CD8-positive, alpha-beta memory T cell (primary cell): ENCODE measurements around the gene AKAP13. TPM values are rescaled to one million over a fixed set of nuclear protein-coding genes. Genes with fewer than 3 reads are reported as not detected.

Experiments used
- CTCF ChIA-PET: fragments of 350-600 bp; sonication (Branson Sonifier 250); formaldehyde crosslinking; loops from one replicate; lab custom pipeline; 2021; ENCODE audit warnings: antibody characterized with exemption; lab: Charles Lee
- POLR2A ChIA-PET: fragments of 350-600 bp; sonication (Branson Sonifier 250); formaldehyde crosslinking; loops from one replicate; lab custom pipeline; 2021; ENCODE audit warnings: antibody characterized with exemption; lab: Charles Lee
- DNase-seq, 5 donors: peaks; one replicate each; pipeline versions ENCODE4 v3.0.0 to v3.0.0-alpha.2; 2020 to 2022; ENCODE audit warnings: mixed read lengths in 1 of 5
- H3K27ac ChIP-seq: one replicate; pipeline ENCODE4 v1.7.0; 2013; ENCODE audit warnings: low read depth, mild to moderate bottlenecking, low read length, moderate library complexity
- H3K27me3 ChIP-seq: 2 replicates; pipeline ENCODE4 v1.7.0; 2013; ENCODE audit warnings: low read length, mild to moderate bottlenecking; ENCODE audit not compliant: insufficient read depth, poor library complexity, severe bottlenecking
- H3K36me3 ChIP-seq: 2 replicates; pipeline ENCODE4 v1.7.0; 2013; ENCODE audit warnings: mild to moderate bottlenecking, low read length, moderate library complexity; ENCODE audit not compliant: insufficient read depth
- H3K4me1 ChIP-seq: 2 replicates; pipeline ENCODE4 v1.7.0; 2013; ENCODE audit warnings: mild to moderate bottlenecking, low read length, moderate library complexity; ENCODE audit not compliant: insufficient read depth
- H3K4me3 ChIP-seq: 2 replicates; pipeline ENCODE4 v1.7.0; 2013; ENCODE audit warnings: mild to moderate bottlenecking, low read length
- H3K9me3 ChIP-seq: 2 replicates; pipeline ENCODE4 v1.7.0; 2013; ENCODE audit warnings: mild to moderate bottlenecking, low read length
- H3K27ac Mint-ChIP-seq, 8 donors: one replicate each; pipeline ENCODE4 v1.8.0; 2020 to 2021; ENCODE audit warnings: mixed read lengths in 8 of 8, mild to moderate bottlenecking in 6 of 8, inconsistent platforms in 3 of 8, moderate library complexity in 3 of 8
- H3K27me3 Mint-ChIP-seq, 2 donors: one replicate each; pipeline ENCODE4 v1.8.0; 2020 to 2021; ENCODE audit warnings: mixed read lengths in 2 of 2, mild to moderate bottlenecking in 1 of 2, moderate library complexity in 1 of 2
- H3K36me3 Mint-ChIP-seq, 3 donors: one replicate each; pipeline ENCODE4 v1.8.0; 2020 to 2021; ENCODE audit warnings: mixed read lengths in 3 of 3, inconsistent platforms in 1 of 3, mild to moderate bottlenecking in 1 of 3
- H3K4me1 Mint-ChIP-seq, 3 donors: one replicate each; pipeline ENCODE4 v1.8.0; 2020 to 2021; ENCODE audit warnings: mixed read lengths in 3 of 3, inconsistent platforms in 1 of 3, mild to moderate bottlenecking in 1 of 3
- H3K4me3 Mint-ChIP-seq, 7 donors: one replicate each; pipeline ENCODE4 v1.8.0; 2020 to 2021; ENCODE audit warnings: mixed read lengths in 7 of 7, mild to moderate bottlenecking in 6 of 7, moderate library complexity in 4 of 7, inconsistent platforms in 2 of 7
- H3K9me3 Mint-ChIP-seq, 5 donors: one replicate each; pipeline ENCODE4 v1.8.0; 2020 to 2022; ENCODE audit warnings: mixed read lengths in 5 of 5, mild to moderate bottlenecking in 3 of 5, moderate library complexity in 2 of 5, inconsistent platforms in 1 of 5
- polyA plus RNA-seq: library from polyadenylated mRNA; unstranded; fragments of 300-500 nt; fragmentation: Illumina TruSeq; gene quantifications from one replicate; pipeline ENCODE4 v1.2.3, GENCODE V29; 2021
- total RNA-seq, 2 experiments: library from RNA; stranded (reverse); gene quantifications; one replicate each; pipeline ENCODE4 v1.2.3, GENCODE V29; 2021

The AKAP13 gene
- total and polyA plus RNA-seq, 3 experiments from 2014 or later, result 109 to 234 (median 113) TPM

GRCh38 chr15:85401108-85401774 is 20.8 kb downstream of the AKAP13 start:
- POLR2A ChIA-PET, result interaction anchor here (1.8 kb wide), 1 partner anchor 12 kb away, joined by 5 read pairs; no protein-coding TSS in a partner anchor
- DNase-seq, result no peak
- no peaks in the 10 kb centered on the region for H3K36me3 ChIP-seq
- no peaks in the 10 kb centered on the region for H3K9me3 ChIP-seq
- peaks cover 0 to 2% (median 0%) of the 10 kb centered on the region in 3 donors for H3K36me3 Mint-ChIP-seq
- no peaks in the 10 kb centered on the region for H3K27me3 ChIP-seq
- CTCF ChIA-PET, result interaction anchor here (0.9 to 2.1 kb wide), 3 partner anchors 21 to 105 kb away, joined by 3 to 9 read pairs (median 4); partner anchors contain the start of gene AKAP13
- H3K4me3 Mint-ChIP-seq, result peak overlapping the region in 3 of 7 donors; percentile 2 to 73 (median 42)
- no peak overlapping the region for H3K27ac ChIP-seq
- no peaks in the 10 kb centered on the region for H3K27me3 Mint-ChIP-seq
- H3K4me3 ChIP-seq, result no peak overlapping the region
- H3K4me1 ChIP-seq, result peaks cover 45% of the 10 kb centered on the region
- H3K9me3 Mint-ChIP-seq, result no peaks in the 10 kb centered on the region
- peaks cover 64 to 89% (median 85%) of the 10 kb centered on the region in 3 donors for H3K4me1 Mint-ChIP-seq
- H3K27ac Mint-ChIP-seq, result peak overlapping the region in 6 of 8 donors; percentile 6 to 80 (median 44)

DNA sequence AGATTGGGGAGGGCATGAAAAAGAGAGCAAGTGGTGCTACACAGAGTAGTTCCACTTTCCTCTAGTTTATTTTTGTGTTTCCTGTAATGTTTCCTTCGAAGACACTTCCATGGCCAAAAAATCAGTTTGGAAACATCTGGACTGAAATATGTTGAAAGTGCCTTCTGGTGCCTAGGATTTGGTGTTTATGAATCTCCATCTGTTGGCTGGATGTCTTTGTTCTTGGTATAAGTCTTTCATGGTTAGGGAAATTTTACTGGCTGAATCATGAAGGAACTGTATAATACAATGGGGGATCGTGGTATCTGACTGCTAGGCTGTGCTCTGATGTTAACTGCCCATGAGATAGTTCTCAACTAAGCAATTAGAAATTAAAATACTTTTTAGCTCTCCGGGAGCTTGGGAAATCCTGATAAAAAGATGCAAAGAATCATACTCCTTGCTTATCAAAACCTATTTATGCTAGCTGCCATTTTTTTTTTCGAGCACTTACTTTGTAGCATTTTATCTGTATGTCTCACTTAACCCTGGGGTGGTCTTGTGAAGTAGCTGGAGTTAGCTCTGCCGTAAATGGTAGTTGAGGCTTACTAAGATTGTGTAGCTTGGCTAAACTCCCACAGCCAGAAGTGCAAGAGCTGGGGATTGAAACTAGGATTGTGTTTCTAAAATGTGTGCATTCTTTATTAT is 21.9 kb downstream of the AKAP13 start:
- ChIA-PET CTCF (interaction anchor here (1.4 to 1.8 kb wide), 2 partner anchors 20 to 71 kb away, joined by 3 read pairs; no protein-coding TSS in a partner anchor), POLR2A (no interaction called here)
- Histone ChIP-seq H3K9me3 (no peaks in the 10 kb centered on the region), H3K4me3 (no peak overlapping the region), H3K27me3 (no peaks in the 10 kb centered on the region), H3K36me3 (no peaks in the 10 kb centered on the region), H3K27ac (no peak overlapping the region), H3K4me1 (peaks cover 41% of the 10 kb centered on the region)
- DNase-seq, result no peak
- Mint-ChIP-seq H3K4me3 (peak overlapping the region in 1 of 7 donors; percentile 73), H3K36me3 (peaks cover 0 to 2% (median 0%) of the 10 kb centered on the region in 3 donors), H3K4me1 (peaks cover 70 to 93% (median 88%) of the 10 kb centered on the region in 3 donors), H3K9me3 (no peaks in the 10 kb centered on the region), H3K27me3 (no peaks in the 10 kb centered on the region), H3K27ac (peak overlapping the region in 4 of 8 donors; percentile 0 to 80 (median 18))

- H3K9me3 ChIP-seq, result no peaks in the 10 kb centered on the region
- no peak overlapping the region for H3K4me3 ChIP-seq
- H3K36me3 Mint-ChIP-seq, result peaks cover 0 to 2% (median 0%) of the 10 kb centered on the region in 3 donors
- POLR2A ChIA-PET, result interaction anchor here (1.6 kb wide), 1 partner anchor 23 kb away, joined by 15 read pairs; the partner anchor contains the start of gene AKAP13
- no peaks in the 10 kb centered on the region for H3K27me3 ChIP-seq
- H3K27ac Mint-ChIP-seq, result peak overlapping the region in 6 of 8 donors; percentile 26 to 78 (median 47)
- no peak overlapping the region for H3K27ac ChIP-seq
- no peaks in the 10 kb centered on the region for H3K9me3 Mint-ChIP-seq
- H3K4me3 Mint-ChIP-seq, result peak overlapping the region in 1 of 7 donors; percentile 16
- H3K27me3 Mint-ChIP-seq, result no peaks in the 10 kb centered on the region
- peaks cover 75 to 96% (median 91%) of the 10 kb centered on the region in 3 donors for H3K4me1 Mint-ChIP-seq
- H3K4me1 ChIP-seq, result peaks cover 55% of the 10 kb centered on the region
- H3K36me3 ChIP-seq, result no peaks in the 10 kb centered on the region
- no peak for DNase-seq
- CTCF ChIA-PET, result interaction anchor here (0.7 to 2.5 kb wide), 7 partner anchors 10 to 91 kb away, joined by 3 to 14 read pairs (median 3); partner anchors contain the start of gene AKAP13
Observed at GRCh38 chr15:85403745-85404144, 23.3 kb downstream of the AKAP13 start.

- peak overlapping the region; percentile 1 to 79 (median 38) for H3K27ac Mint-ChIP-seq
Observed at GRCh38 chr15:85404176-85404917, 23.9 kb downstream of the AKAP13 start.

GRCh38 chr15:85404918-85405866 is 24.8 kb downstream of the AKAP13 start:
- ChIA-PET CTCF (interaction anchor here (1.1 to 2.5 kb wide), 7 partner anchors 9 to 109 kb away, joined by 3 to 14 read pairs (median 4); partner anchors contain the start of gene AKAP13), POLR2A (interaction anchor here (0.6 to 1.6 kb wide), 2 partner anchors 25 to 424 kb away, joined by 4 to 15 read pairs; partner anchors contain the start of gene AKAP13)
- Histone ChIP-seq H3K4me3 (no peak overlapping the region), H3K4me1 (peaks cover 54% of the 10 kb centered on the region), H3K27ac (no peak overlapping the region), H3K9me3 (no peaks in the 10 kb centered on the region), H3K27me3 (no peaks in the 10 kb centered on the region), H3K36me3 (no peaks in the 10 kb centered on the region)
- H3K4me1 Mint-ChIP-seq, result peaks cover 72 to 90% (median 85%) of the 10 kb centered on the region in 3 donors
- H3K27ac Mint-ChIP-seq, result peak overlapping the region; percentile 19 to 79 (median 38)
- H3K4me3 Mint-ChIP-seq, result no peak overlapping the region
- no peak for DNase-seq
- no peaks in the 10 kb centered on the region for H3K9me3 Mint-ChIP-seq
- no peaks in the 10 kb centered on the region for H3K27me3 Mint-ChIP-seq
- peaks cover 0 to 2% (median 0%) of the 10 kb centered on the region in 3 donors for H3K36me3 Mint-ChIP-seq

More at GRCh38 chr15:85404176-85404917, 23.9 kb downstream of the AKAP13 start:
- Histone ChIP-seq H3K4me1 (peaks cover 57% of the 10 kb centered on the region), H3K36me3 (no peaks in the 10 kb centered on the region), H3K27me3 (no peaks in the 10 kb centered on the region), H3K9me3 (no peaks in the 10 kb centered on the region), H3K27ac (no peak overlapping the region), H3K4me3 (no peak overlapping the region)
- H3K4me3 Mint-ChIP-seq, result peak overlapping the region in 1 of 7 donors; percentile 16
- H3K27me3 Mint-ChIP-seq, result no peaks in the 10 kb centered on the region
- peaks cover 73 to 95% (median 91%) of the 10 kb centered on the region in 3 donors for H3K4me1 Mint-ChIP-seq
- no peaks in the 10 kb centered on the region for H3K9me3 Mint-ChIP-seq
- POLR2A ChIA-PET, result interaction anchor here (0.6 to 1.6 kb wide), 2 partner anchors 24 to 423 kb away, joined by 4 to 15 read pairs; partner anchors contain the start of gene AKAP13
- no peak for DNase-seq
- peaks cover 0 to 2% (median 0%) of the 10 kb centered on the region in 3 donors for H3K36me3 Mint-ChIP-seq
- CTCF ChIA-PET, result interaction anchor here (0.7 to 2.5 kb wide), 9 partner anchors 10 to 108 kb away, joined by 3 to 14 read pairs (median 3); partner anchors contain the start of gene AKAP13

DNA sequence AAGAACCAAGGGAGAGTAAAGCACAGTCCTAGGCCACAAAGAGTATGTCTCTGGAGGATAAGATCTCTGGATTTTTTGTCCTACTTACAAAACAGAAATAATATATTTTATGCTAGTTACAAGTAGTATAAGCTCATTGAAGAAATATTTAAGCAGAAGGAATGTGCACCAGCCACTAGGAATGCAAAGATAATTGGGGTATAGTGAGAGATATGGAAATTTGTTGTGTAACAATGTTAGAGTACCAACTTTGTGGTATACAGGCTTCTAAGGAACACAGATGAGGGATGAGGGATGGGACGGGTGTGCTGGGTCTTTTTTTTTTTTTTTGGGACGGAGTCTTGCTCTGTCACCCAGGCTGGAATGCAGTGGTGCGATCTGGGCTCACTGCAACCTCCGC is 26.5 kb downstream of the AKAP13 start:
- peak overlapping the region; percentile 5 to 87 (median 48) for H3K27ac Mint-ChIP-seq
- H3K27me3 Mint-ChIP-seq, result no peaks in the 10 kb centered on the region
- DNase-seq, result no peak
- H3K9me3 ChIP-seq, result no peaks in the 10 kb centered on the region
- no peaks in the 10 kb centered on the region for H3K9me3 Mint-ChIP-seq
- H3K4me3 Mint-ChIP-seq, result peak overlapping the region in 2 of 7 donors; percentile 15 to 51
- no peaks in the 10 kb centered on the region for H3K36me3 ChIP-seq
- no peaks in the 10 kb centered on the region for H3K36me3 Mint-ChIP-seq
- POLR2A ChIA-PET, result interaction anchor here (0.5 to 0.9 kb wide), 2 partner anchors 9 to 27 kb away, joined by 3 read pairs; no protein-coding TSS in a partner anchor
- no peak overlapping the region for H3K27ac ChIP-seq
- H3K4me3 ChIP-seq, result no peak overlapping the region
- CTCF ChIA-PET, result interaction anchor here (0.8 kb wide), 1 partner anchor 26 kb away, joined by 4 read pairs; the partner anchor contains the start of gene AKAP13
- peaks cover 65 to 90% (median 80%) of the 10 kb centered on the region in 3 donors for H3K4me1 Mint-ChIP-seq
- peaks cover 41% of the 10 kb centered on the region for H3K4me1 ChIP-seq
- no peaks in the 10 kb centered on the region for H3K27me3 ChIP-seq
